ENCODE measurements around the gene CCDC92B. TPM values are rescaled to one million over a fixed set of nuclear protein-coding genes. Genes with fewer than 3 reads are reported as not detected.

CCDC92B gene
- polyA plus RNA-seq, 1 donor from 2014 or later: 0.32 TPM

- Histone ChIP-seq H3K79me2 (replicated peaks; ENCODE audit: insufficient read depth, low read length) (no peaks in the 10 kb centered on the region), H3K4me2 (ENCODE audit: low read length) (no peak overlapping the region), H4K20me1 (ENCODE audit: insufficient read depth) (no peaks in the 10 kb centered on the region), H3K9me3 (ENCODE audit: low read length) (no peaks in the 10 kb centered on the region), H3K27ac (ENCODE audit: low read length) (no peak overlapping the region), H2AFZ (ENCODE audit: low read depth, low read length) (no peak overlapping the region), H3K9me2 (ENCODE audit: insufficient read depth, low read length) (no peaks in the 10 kb centered on the region), H3K27me3 (ENCODE audit: insufficient read depth, low read depth, low read length) (peaks cover 36% of the 10 kb centered on the region), H3K9ac (ENCODE audit: low read length) (no peak overlapping the region), H3F3A (ENCODE audit: insufficient read depth, low read length, poor library complexity, severe bottlenecking) (no peaks in the 10 kb centered on the region), H3K4me3 (ENCODE audit: low read length) (no peak overlapping the region), H3K36me3 (ENCODE audit: insufficient read depth, low read length) (no peaks in the 10 kb centered on the region)
- TF ChIP-seq, protein P1, sequence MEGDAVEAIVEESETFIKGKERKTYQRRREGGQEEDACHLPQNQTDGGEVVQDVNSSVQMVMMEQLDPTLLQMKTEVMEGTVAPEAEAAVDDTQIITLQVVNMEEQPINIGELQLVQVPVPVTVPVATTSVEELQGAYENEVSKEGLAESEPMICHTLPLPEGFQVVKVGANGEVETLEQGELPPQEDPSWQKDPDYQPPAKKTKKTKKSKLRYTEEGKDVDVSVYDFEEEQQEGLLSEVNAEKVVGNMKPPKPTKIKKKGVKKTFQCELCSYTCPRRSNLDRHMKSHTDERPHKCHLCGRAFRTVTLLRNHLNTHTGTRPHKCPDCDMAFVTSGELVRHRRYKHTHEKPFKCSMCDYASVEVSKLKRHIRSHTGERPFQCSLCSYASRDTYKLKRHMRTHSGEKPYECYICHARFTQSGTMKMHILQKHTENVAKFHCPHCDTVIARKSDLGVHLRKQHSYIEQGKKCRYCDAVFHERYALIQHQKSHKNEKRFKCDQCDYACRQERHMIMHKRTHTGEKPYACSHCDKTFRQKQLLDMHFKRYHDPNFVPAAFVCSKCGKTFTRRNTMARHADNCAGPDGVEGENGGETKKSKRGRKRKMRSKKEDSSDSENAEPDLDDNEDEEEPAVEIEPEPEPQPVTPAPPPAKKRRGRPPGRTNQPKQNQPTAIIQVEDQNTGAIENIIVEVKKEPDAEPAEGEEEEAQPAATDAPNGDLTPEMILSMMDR (IDR thresholded peaks at IDR 0.05; ENCODE audit: poor library complexity, severe bottlenecking): no peak
- no peak for TF ChIP-seq EP300 (conservative IDR thresholded peaks at IDR 0.05; ENCODE audit: poor library complexity, severe bottlenecking)
- TF ChIP-seq EZH2 (IDR thresholded peaks at IDR 0.05; ENCODE audit: borderline replicate concordance, insufficient read depth, low read length, poor library complexity, severe bottlenecking): no peak
Measured at GRCh38 chr17:2751491-2751890, 2.0 kb upstream of the CCDC92B start.

GRCh38 chr17:2750721-2751120, 1.3 kb upstream of the CCDC92B start:
- Histone ChIP-seq H3K27me3 (ENCODE audit: insufficient read depth, low read depth, low read length) (peaks cover 28% of the 10 kb centered on the region), H3K9ac (ENCODE audit: low read length) (no peak overlapping the region), H3K4me2 (ENCODE audit: low read length) (no peak overlapping the region)

More at GRCh38 chr17:2750721-2751120, 1.3 kb upstream of the CCDC92B start:
- no peak overlapping the region for H3K27ac ChIP-seq (ENCODE audit: low read length)
- no peaks in the 10 kb centered on the region for H4K20me1 ChIP-seq (ENCODE audit: insufficient read depth)
- TF ChIP-seq RAD21 (conservative IDR thresholded peaks at IDR 0.05) (no peak), POLR2AphosphoS5 (IDR thresholded peaks at IDR 0.05) (no peak), EP300 (conservative IDR thresholded peaks at IDR 0.05; ENCODE audit: poor library complexity, severe bottlenecking) (no peak), TAF1 (IDR thresholded peaks at IDR 0.05; ENCODE audit: low read depth) (no peak), EZH2 (IDR thresholded peaks at IDR 0.05; ENCODE audit: borderline replicate concordance, insufficient read depth, low read length, poor library complexity, severe bottlenecking) (no peak), MXI1 (conservative IDR thresholded peaks at IDR 0.05; ENCODE audit: poor library complexity, severe bottlenecking) (no peak), SMC3 (conservative IDR thresholded peaks at IDR 0.05; ENCODE audit: poor library complexity) (no peak)
- TF ChIP-seq, protein P2, sequence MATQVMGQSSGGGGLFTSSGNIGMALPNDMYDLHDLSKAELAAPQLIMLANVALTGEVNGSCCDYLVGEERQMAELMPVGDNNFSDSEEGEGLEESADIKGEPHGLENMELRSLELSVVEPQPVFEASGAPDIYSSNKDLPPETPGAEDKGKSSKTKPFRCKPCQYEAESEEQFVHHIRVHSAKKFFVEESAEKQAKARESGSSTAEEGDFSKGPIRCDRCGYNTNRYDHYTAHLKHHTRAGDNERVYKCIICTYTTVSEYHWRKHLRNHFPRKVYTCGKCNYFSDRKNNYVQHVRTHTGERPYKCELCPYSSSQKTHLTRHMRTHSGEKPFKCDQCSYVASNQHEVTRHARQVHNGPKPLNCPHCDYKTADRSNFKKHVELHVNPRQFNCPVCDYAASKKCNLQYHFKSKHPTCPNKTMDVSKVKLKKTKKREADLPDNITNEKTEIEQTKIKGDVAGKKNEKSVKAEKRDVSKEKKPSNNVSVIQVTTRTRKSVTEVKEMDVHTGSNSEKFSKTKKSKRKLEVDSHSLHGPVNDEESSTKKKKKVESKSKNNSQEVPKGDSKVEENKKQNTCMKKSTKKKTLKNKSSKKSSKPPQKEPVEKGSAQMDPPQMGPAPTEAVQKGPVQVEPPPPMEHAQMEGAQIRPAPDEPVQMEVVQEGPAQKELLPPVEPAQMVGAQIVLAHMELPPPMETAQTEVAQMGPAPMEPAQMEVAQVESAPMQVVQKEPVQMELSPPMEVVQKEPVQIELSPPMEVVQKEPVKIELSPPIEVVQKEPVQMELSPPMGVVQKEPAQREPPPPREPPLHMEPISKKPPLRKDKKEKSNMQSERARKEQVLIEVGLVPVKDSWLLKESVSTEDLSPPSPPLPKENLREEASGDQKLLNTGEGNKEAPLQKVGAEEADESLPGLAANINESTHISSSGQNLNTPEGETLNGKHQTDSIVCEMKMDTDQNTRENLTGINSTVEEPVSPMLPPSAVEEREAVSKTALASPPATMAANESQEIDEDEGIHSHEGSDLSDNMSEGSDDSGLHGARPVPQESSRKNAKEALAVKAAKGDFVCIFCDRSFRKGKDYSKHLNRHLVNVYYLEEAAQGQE (IDR thresholded peaks at IDR 0.05; ENCODE audit: borderline replicate concordance): no peak
- TF ChIP-seq, protein P1 (IDR thresholded peaks at IDR 0.05; ENCODE audit: poor library complexity, severe bottlenecking): no peak
- no peaks in the 10 kb centered on the region for H3K9me2 ChIP-seq (ENCODE audit: insufficient read depth, low read length)
- no peaks in the 10 kb centered on the region for H3K9me3 ChIP-seq (ENCODE audit: low read length)
- H2AFZ ChIP-seq (ENCODE audit: low read depth, low read length): no peak overlapping the region
- H3K36me3 ChIP-seq (ENCODE audit: insufficient read depth, low read length): no peaks in the 10 kb centered on the region
- peak overlapping the region; percentile 86 for H3K4me3 ChIP-seq (ENCODE audit: low read length)
- H3K79me2 ChIP-seq (replicated peaks; ENCODE audit: insufficient read depth, low read length): no peaks in the 10 kb centered on the region
- H3F3A ChIP-seq (ENCODE audit: insufficient read depth, low read length, poor library complexity, severe bottlenecking): no peaks in the 10 kb centered on the region
